Measurements from ENCODE around the gene PTPRM.

PTPRM gene

DNA sequence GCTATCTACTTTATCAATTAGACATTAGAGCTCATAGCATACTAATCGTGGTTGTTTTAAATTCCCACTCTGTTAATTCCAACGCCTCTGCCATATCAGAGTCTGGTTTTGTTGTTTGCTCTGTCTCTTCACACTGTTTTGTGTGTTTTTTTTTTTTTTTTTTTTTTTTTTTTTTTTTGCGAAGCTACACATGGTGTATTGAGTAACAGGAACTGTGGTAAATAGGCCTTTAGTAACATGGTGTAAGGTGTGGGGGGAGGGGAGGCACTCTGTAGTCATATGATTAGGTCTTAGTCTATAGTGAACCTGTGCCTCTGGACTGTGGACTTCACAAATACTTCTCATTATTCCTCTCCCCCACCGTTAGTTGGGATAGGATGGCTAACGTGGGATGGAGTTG lies 671.4 kb downstream of the PTPRM start:
- no peak for DNase-seq (ENCODE audit: low spot score)

DNA sequence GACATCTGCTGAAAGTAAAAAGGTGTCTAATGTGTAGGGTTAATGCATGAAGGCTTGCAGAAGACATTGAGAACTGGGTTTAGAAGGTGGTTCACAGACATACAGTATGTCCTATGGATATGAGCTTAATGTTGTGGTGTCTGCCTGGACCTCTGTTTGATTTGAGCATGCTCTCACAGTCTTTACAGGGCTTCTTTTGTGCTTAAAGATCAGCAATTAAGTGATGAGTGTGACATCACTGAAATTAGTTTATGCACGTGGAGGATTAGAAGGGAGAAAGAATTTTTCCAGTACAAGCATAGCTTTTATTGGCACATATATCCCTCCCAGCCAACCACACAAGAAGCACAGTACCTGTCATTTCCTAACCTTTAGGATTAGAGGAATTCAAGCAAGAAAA lies 674.6 kb downstream of the PTPRM start:
- DNase-seq (ENCODE audit: low spot score) = no peak

DNA sequence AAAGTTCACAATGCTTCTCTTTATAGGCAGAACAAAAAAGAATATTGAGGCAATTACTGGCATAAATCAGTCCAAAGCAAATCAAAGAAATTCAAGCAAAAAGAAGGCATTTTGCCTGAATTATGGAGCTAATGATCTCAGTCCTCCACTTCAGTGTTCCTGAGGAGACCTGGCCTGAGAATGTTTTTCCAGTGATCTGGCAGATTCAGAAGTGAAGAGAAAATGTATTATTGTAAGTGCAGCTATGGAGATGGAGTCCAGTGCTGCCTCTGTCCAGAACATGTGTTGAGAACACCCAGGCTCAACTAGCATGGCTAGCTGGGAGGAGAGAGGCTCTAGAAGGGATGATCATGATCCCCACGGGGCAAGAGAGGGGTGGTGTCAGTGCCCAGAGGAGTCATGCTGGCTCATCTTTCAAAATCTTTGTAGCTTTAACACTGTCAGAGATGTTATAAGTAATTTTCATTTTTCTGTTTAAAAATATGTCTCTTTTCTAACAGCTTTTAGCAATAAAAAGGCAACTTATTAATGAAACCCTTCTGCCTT lies 675.1 kb downstream of the PTPRM start:
- no peak for DNase-seq (ENCODE audit: low spot score)

GRCh38 chr18:8247700-8248099 lies 680.6 kb downstream of the PTPRM start:
- no peak for DNase-seq (ENCODE audit: low spot score)

DNA sequence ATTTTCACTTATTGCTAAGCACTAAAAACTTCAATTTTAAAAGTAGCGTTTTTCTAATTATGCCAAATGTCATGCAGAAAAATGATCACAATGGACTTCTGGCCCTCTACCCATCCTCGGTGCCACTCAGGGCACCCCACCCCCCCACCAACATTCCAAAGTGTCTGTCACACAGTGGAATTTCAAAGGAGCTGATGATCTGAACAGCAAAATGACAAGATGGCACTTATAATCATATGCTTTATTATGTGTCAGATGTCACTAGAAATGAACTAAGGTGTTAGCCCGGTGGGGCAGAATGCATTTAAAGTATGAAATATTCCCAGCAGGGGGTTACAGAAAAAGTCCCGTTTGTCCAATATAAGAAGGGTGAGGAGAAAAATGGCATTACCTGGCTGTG lies 681.5 kb downstream of the PTPRM start:
- no peak for DNase-seq (ENCODE audit: low spot score)

- no peak for DNase-seq (ENCODE audit: low spot score)
Measured at GRCh38 chr18:8249811-8250210, 682.7 kb downstream of the PTPRM start.

GRCh38 chr18:8252371-8252770 lies 685.3 kb downstream of the PTPRM start:
- no peak for DNase-seq (ENCODE audit: low spot score)

DNA sequence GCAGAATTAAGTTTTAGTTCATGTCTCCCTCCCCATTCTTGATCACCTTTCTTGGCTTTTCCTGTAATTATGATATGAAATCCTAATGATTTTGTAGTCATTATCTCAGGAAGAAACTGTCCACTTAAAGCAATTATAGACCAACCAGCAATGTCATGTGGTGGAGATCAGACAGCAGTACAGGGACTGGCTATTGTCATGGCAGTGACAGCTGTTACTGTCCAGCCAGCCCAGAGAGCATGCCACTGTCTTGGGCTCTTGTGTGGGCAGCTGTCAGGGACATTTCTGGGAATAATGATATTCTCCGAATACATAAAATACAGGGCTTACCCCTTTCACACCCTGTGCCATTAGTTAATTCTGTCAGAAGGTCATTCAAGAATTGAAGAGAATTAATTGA lies 686.8 kb downstream of the PTPRM start:
- no peak for DNase-seq (ENCODE audit: low spot score)

DNA sequence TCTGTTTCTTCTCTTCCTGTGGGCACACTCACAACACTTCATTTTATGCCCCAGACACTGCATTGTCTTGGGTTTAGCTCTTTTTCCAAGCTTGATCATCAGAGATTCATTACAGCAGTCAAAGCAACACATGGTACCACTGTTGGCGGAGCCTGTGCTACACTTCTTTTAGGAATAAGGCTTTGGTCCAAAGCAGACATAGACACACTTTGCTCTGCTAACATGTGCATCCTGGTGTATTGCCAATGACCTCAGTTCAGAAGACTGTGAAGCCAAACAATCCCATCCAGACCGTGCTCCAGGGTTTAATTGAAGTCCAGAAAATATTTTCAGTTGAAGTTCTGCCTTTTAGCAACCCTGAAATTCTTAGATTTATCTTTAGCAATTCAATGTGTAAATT lies 687.5 kb downstream of the PTPRM start:
- no peak for DNase-seq (ENCODE audit: low spot score)

GRCh38 chr18:8257851-8258434 lies 690.8 kb downstream of the PTPRM start:
- no peak for DNase-seq (ENCODE audit: low spot score)

DNA sequence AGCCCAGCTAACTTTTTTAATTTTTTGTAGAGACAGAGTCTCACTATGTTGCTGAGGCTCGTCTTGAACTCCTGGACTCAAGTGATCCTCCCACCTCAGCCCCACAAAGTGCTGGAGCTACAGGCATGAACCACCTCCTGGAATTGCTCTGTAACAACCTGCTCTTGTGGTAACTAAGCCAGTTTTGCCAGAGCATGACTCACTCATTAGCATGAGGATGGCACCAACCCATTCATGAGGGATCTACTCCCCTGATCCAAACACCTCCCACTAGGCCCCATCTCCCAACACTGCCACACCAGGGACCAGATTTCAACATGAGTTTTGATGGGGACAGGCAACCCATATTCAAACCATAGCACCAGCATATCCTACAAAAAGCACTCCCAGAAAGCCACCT lies 693.2 kb downstream of the PTPRM start:
- no peak for DNase-seq (ENCODE audit: low spot score)

DNA sequence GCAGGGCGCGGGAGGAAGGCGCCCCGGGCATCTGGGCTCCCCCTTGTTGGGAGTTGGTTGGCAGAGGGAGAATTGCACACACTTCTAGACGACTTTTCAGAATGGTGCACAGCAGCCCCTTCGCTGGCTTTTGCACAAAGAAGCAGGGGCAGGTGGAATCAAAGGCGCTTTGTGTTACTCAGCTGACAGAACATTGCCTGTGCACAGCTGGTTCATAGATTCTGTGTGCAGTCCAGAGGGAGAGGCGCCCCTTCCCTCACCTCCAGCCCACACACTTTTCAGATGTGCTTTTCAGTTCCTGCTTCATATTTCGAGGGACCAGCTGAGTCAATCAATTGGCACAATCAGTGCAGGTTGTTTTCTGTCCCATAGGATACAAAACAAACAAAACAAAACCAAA lies 693.7 kb downstream of the PTPRM start:
- DNase-seq (ENCODE audit: low spot score) = no peak

GRCh38 chr18:8261651-8262091 lies 694.6 kb downstream of the PTPRM start:
- no peak for DNase-seq (ENCODE audit: low spot score)

DNA sequence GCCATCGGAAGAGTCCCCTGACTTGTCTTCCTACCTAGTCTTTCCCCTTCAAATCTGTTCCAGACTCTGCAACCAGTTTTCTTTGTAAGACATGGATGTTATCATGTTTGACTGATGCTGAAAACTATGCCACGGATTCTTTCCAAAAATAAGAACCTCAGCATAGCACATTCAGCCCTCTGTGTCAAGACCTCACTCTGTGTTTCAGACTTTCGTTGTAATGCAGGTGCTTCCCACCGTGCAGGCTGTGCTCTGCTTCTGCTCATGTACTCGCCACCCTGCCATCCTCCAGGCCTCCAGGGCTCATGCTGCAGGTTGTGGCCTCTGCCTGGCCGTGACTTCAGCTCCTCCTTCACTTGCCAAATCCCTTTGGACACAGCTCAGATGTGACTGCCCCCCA lies 695.1 kb downstream of the PTPRM start:
- DNase-seq (ENCODE audit: low spot score) = no peak

- DNase-seq (ENCODE audit: low spot score) = no peak
Measured at GRCh38 chr18:8264116-8264515, 697.0 kb downstream of the PTPRM start.

- no peak for DNase-seq (ENCODE audit: low spot score)
Measured at GRCh38 chr18:8264861-8265411, 697.8 kb downstream of the PTPRM start.

DNA sequence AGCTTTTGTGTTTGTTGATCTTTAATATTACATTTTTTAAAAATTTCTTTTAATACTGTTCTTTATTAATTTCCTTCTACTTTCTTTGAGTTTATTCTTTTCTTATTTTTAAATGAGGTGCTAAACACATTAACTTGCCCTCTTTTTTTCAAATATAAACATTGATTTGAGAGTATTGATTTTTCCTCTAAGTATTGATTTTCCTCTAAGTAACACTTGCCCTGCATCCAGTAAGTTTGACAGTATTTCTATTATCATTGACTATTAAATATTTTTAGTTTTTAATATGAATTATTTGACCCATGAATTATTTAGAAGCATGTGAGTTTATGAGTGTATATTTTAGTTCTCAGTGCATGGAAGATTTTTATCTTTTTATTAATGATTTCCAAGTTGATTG lies 705.1 kb downstream of the PTPRM start:
- no peak for DNase-seq (ENCODE audit: low spot score)

DNA sequence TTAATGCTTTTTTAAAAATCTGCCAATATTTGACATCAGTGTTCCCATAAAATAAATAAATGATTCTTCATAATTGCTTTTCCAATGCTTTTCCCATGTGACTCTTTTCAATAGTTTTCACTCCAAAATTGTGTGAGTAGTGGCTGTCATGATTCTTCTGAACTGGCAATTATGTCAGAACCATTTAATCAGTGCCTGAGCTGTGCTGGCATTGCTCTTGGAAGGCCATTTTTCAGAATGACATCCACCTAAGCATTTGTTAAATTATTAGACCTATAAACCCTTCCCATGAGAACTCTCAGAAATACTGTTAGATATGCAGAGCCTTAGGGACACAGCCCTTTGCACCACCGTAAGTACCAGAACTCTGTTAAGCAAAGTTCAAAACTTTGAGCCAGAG lies 707.3 kb downstream of the PTPRM start:
- DNase-seq (ENCODE audit: low spot score) = no peak

DNA sequence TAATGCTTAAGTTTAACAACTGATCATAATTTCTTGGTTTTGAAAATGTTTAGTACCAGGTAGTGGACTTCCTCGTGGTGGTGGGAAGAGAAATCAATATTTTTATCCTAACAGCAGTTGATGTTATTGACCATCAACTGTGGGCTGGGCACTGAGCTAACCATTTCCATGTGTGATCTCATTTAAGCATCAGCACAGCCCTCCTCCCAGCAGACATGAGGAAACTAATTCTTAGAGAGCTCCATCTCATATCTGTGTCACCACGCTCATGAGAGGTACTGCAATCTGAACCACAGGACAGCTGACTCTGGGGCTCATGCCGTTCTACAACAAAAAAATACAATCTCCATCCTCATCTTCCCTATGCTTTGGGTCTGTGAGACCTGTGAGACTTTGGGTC lies 709.3 kb downstream of the PTPRM start:
- DNase-seq (ENCODE audit: low spot score) = no peak

DNA sequence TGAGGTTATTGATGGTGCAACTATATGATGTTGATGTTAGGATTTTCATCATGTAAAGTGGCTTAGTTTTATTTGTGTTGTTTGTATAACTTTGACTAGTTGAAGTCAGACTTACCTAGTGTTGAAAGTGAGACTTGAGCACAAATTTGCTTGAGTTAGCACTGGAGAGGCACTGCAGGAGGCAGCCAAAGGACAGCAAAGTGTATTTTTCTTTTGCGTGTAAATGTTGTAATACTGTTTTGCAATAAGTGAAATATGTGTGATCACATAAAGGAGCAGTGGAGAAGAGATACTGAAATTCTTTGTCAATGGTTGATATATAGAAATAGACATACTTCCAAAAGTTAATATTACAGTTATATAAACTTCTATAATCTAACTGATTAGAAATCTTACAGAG lies 710.2 kb downstream of the PTPRM start:
- DNase-seq (ENCODE audit: low spot score) = no peak

GRCh38 chr18:8279346-8279745 lies 712.2 kb downstream of the PTPRM start:
- DNase-seq (ENCODE audit: low spot score) = no peak

GRCh38 chr18:8279781-8280330 lies 712.7 kb downstream of the PTPRM start:
- no peak for DNase-seq (ENCODE audit: low spot score)

DNA sequence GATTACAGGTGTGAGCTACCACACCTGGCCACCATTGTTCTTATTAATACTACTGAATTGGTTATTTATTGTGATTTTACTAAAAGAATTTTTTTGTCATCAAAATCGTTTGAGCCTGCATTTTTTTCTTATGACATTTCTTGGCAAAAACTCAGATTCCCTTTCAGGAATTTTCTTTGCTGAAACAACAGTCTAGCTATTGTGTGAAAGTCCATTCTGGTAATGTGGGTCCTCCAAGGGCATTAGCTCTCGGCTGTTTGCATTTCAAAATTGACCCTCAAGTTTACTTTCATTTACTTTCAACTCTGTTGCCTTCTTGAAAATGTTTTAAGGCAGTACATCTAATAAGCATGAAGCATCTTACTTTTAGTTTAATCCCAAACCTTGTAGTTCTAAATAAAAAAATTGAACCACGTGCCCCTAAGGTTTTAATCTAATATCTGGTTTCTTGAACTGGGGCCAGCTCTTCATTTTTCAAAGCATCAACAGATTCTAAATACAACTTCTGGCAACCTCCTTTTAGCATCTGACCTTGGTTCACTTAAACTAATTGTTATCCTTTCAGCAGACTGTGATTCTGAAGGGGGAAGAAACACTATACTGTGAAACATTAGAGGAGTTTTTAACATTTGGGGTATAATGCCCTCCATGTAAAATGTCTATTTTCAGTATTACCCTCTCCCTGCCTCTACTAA lies 716.9 kb downstream of the PTPRM start:
- DNase-seq (ENCODE audit: low spot score) = peak; percentile 29

Measured in AG08395 (cell line).